ENCODE measurements around the gene UBE2L3. TPM values are rescaled to one million over a fixed set of nuclear protein-coding genes. Genes with fewer than 3 reads are reported as not detected.

Gene UBE2L3
- total RNA-seq, 1 experiment from 2014 or later = 66.6 TPM

- H3K4me3 Mint-ChIP-seq (ENCODE audit: low read depth, unreplicated experiment) = peak overlapping the region; percentile 91
- CTCF ChIA-PET = no interaction called here
These were observed 2.9 kb downstream of the UBE2L3 start for GRCh38 chr22:21570398-21570797.

GRCh38 chr22:21571679-21572078 lies 4.2 kb downstream of the UBE2L3 start:
- no peak overlapping the region for H3K27ac Mint-ChIP-seq (ENCODE audit: unreplicated experiment)
- H3K9me3 Mint-ChIP-seq (ENCODE audit: low read depth, unreplicated experiment) = no peaks in the 10 kb centered on the region
- intact Hi-C loops (cut with micrococcal nuclease; ENCODE audit: unreplicated experiment) = no loop called here
- CTCF ChIA-PET = no interaction called here
- H3K36me3 Mint-ChIP-seq (ENCODE audit: insufficient read depth, unreplicated experiment) = peaks cover 60% of the 10 kb centered on the region
- peaks cover 60% of the 10 kb centered on the region for H3K4me1 Mint-ChIP-seq (ENCODE audit: low read depth, unreplicated experiment)
- no TSS peak for BruUV-seq (replicated peaks)
- no peaks in the 10 kb centered on the region for H3K27me3 Mint-ChIP-seq (ENCODE audit: unreplicated experiment)
- no peak for DNase-seq
- H3K4me3 Mint-ChIP-seq (ENCODE audit: low read depth, unreplicated experiment) = no peak overlapping the region
- no peak for TF ChIP-seq CTCF (IDR thresholded peaks at IDR 0.05; ENCODE audit: unreplicated experiment)

More at GRCh38 chr22:21570398-21570797, 2.9 kb downstream of the UBE2L3 start:
- no peak for DNase-seq
- no peak for TF ChIP-seq CTCF (IDR thresholded peaks at IDR 0.05; ENCODE audit: unreplicated experiment)
- Mint-ChIP-seq H3K36me3 (ENCODE audit: insufficient read depth, unreplicated experiment) (peaks cover 49% of the 10 kb centered on the region), H3K27ac (ENCODE audit: unreplicated experiment) (no peak overlapping the region), H3K4me1 (ENCODE audit: low read depth, unreplicated experiment) (peaks cover 60% of the 10 kb centered on the region), H3K9me3 (ENCODE audit: low read depth, unreplicated experiment) (no peaks in the 10 kb centered on the region), H3K27me3 (ENCODE audit: unreplicated experiment) (no peaks in the 10 kb centered on the region)
- intact Hi-C loops (cut with micrococcal nuclease; ENCODE audit: unreplicated experiment) = no loop called here
- BruUV-seq (replicated peaks) = no TSS peak

- no peaks in the 10 kb centered on the region for H3K27me3 Mint-ChIP-seq (ENCODE audit: unreplicated experiment)
- no peak overlapping the region for H3K27ac Mint-ChIP-seq (ENCODE audit: unreplicated experiment)
- peaks cover 74% of the 10 kb centered on the region for H3K4me1 Mint-ChIP-seq (ENCODE audit: low read depth, unreplicated experiment)
- no peak for DNase-seq
- H3K36me3 Mint-ChIP-seq (ENCODE audit: insufficient read depth, unreplicated experiment) = peaks cover 58% of the 10 kb centered on the region
- no peak for TF ChIP-seq CTCF (IDR thresholded peaks at IDR 0.05; ENCODE audit: unreplicated experiment)
- no peaks in the 10 kb centered on the region for H3K9me3 Mint-ChIP-seq (ENCODE audit: low read depth, unreplicated experiment)
- CTCF ChIA-PET = interaction anchor here (0.5 to 1.6 kb wide), 3 partner anchors 13 to 111 kb away, joined by 5 to 7 read pairs (median 6); partner anchors contain the start of gene SDF2L1
- intact Hi-C loops (cut with micrococcal nuclease; ENCODE audit: unreplicated experiment) = no loop called here
- H3K4me3 Mint-ChIP-seq (ENCODE audit: low read depth, unreplicated experiment) = peak overlapping the region; percentile 15
- BruUV-seq (replicated peaks) = no TSS peak
These were observed 5.8 kb downstream of the UBE2L3 start for GRCh38 chr22:21573293-21573734.

GRCh38 chr22:21573750-21574494 lies 6.4 kb downstream of the UBE2L3 start:
- no peak for TF ChIP-seq CTCF (IDR thresholded peaks at IDR 0.05; ENCODE audit: unreplicated experiment)
- CTCF ChIA-PET = interaction anchor here (0.5 to 1.6 kb wide), 3 partner anchors 12 to 111 kb away, joined by 5 to 7 read pairs (median 6); partner anchors contain the start of gene SDF2L1
- Mint-ChIP-seq H3K27me3 (ENCODE audit: unreplicated experiment) (no peaks in the 10 kb centered on the region), H3K9me3 (ENCODE audit: low read depth, unreplicated experiment) (no peaks in the 10 kb centered on the region), H3K36me3 (ENCODE audit: insufficient read depth, unreplicated experiment) (peaks cover 58% of the 10 kb centered on the region), H3K4me1 (ENCODE audit: low read depth, unreplicated experiment) (peaks cover 74% of the 10 kb centered on the region), H3K4me3 (ENCODE audit: low read depth, unreplicated experiment) (peak overlapping the region; percentile 30), H3K27ac (ENCODE audit: unreplicated experiment) (no peak overlapping the region)
- no TSS peak for BruUV-seq (replicated peaks)
- DNase-seq = no peak
- intact Hi-C loops (cut with micrococcal nuclease; ENCODE audit: unreplicated experiment) = no loop called here
